Muscle of back (tissue), 11 donors: Measurements from ENCODE around the gene RNASE13. TPM values are rescaled to one million over a fixed set of nuclear protein-coding genes. Genes with fewer than 3 reads are reported as not detected.
"Not testable (repeated sequence)": the region's sequence is repeated elsewhere in the genome, so short reads cannot be mapped to it uniquely, and the experiment has no call there.

Experiments
- DNase-seq, 3 donors: peaks; one replicate each; pipeline versions ENCODE4 v3.0.0 to v3.0.0-alpha.2; 2013
- polyA plus RNA-seq, 10 donors: library from polyadenylated mRNA; unstranded; fragments of 120-200 nt; gene quantifications; one replicate each; pipeline ENCODE4 v1.2.1, GENCODE V29; 2013; ENCODE audit not compliant: insufficient read length in 10 of 10

Gene RNASE13
- polyA plus RNA-seq, 10 donors, result 0.33 to 0.34 TPM; not detected in 8

- no peak for DNase-seq
Observed at GRCh38 chr14:21042918-21043317, 8.3 kb upstream of the RNASE13 start.

- no peak for DNase-seq
Observed at GRCh38 chr14:21041676-21042433, 7.2 kb upstream of the RNASE13 start, which contains the start of gene RNASE7. TSS of gene RNASE7 (plus strand) at chr14:21042362. CDS start at chr14:21042993, 631 bp downstream.

GRCh38 chr14:21040941-21041340 lies 6.3 kb upstream of the RNASE13 start:
- DNase-seq, result not testable (repeated sequence)

GRCh38 chr14:21040370-21040925 lies 5.8 kb upstream of the RNASE13 start:
- no peak for DNase-seq

GRCh38 chr14:21039585-21040369 lies 5.2 kb upstream of the RNASE13 start:
- peak; percentile 74 to 90 (median 76) for DNase-seq

GRCh38 chr14:21038441-21039422 lies 4.1 kb upstream of the RNASE13 start:
- DNase-seq, result peak; percentile 89 to 96 (median 92)

GRCh38 chr14:21037156-21037555 lies 2.5 kb upstream of the RNASE13 start:
- DNase-seq, result no peak

- no peak for DNase-seq
Observed at GRCh38 chr14:21036751-21037150, 2.1 kb upstream of the RNASE13 start.

GRCh38 chr14:21033133-21033698 lies 1.4 kb downstream of the RNASE13 start:
- DNase-seq, result no peak

- no peak for DNase-seq
Observed at GRCh38 chr14:21032326-21033132, 2.1 kb downstream of the RNASE13 start.

- no peak for DNase-seq
Observed at GRCh38 chr14:21030531-21030930, 4.1 kb downstream of the RNASE13 start.

GRCh38 chr14:21029917-21030316 lies 4.7 kb downstream of the RNASE13 start, which contains the start of gene TPPP2:
TSS of gene TPPP2 (plus strand) at chr14:21030217. CDS start at chr14:21030582, 365 bp downstream.
- DNase-seq, result no peak

- no peak for DNase-seq
Observed at GRCh38 chr14:21026988-21027315, 7.7 kb downstream of the RNASE13 start.

GRCh38 chr14:21026274-21026987 lies 8.2 kb downstream of the RNASE13 start:
- no peak for DNase-seq

GRCh38 chr14:21025371-21026273 lies 9.0 kb downstream of the RNASE13 start:
- DNase-seq, result peak; percentile 30 to 85 (median 33)

GRCh38 chr14:21024585-21025370 lies 9.8 kb downstream of the RNASE13 start, which contains the start of gene NDRG2:
TSS of gene NDRG2 (minus strand) at chr14:21025061. CDS start at chr14:21023315, 1,746 bp downstream.
- DNase-seq, result peak; percentile 69 to 87 (median 70)
